Skeletal muscle cell (primary cell): ENCODE data around the gene LGR6.
"Not testable (repeated sequence)": the region's sequence is repeated elsewhere in the genome, so short reads cannot be mapped to it uniquely, and the experiment has no call there.

Experiments
- DNase-seq: peaks from one replicate; pipeline ENCODE4 v3.0.0-alpha.2; 2010; ENCODE audit warnings: low read depth
- H3K4me3 ChIP-seq: 2 replicates; pipeline ENCODE4 v1.5.1; 2011; ENCODE audit warnings: low read depth, mild to moderate bottlenecking, control low read depth, low read length, moderate library complexity

Gene LGR6

GRCh38 chr1:202233804-202234203 is 40.2 kb downstream of the LGR6 start:
- DNase-seq: no peak
- H3K4me3 ChIP-seq: no peak overlapping the region

GRCh38 chr1:202234331-202235002 is 40.9 kb downstream of the LGR6 start:
- no peak for DNase-seq
- H3K4me3 ChIP-seq: no peak overlapping the region

- DNase-seq: no peak
Observed at GRCh38 chr1:202235003-202235660, 41.5 kb downstream of the LGR6 start.

GRCh38 chr1:202235856-202236837 is 42.5 kb downstream of the LGR6 start:
- peak; percentile 82 for DNase-seq
- peak overlapping the region; percentile 9 for H3K4me3 ChIP-seq

More at GRCh38 chr1:202235003-202235660, 41.5 kb downstream of the LGR6 start:
- no peak overlapping the region for H3K4me3 ChIP-seq

GRCh38 chr1:202237052-202237451 is 43.5 kb downstream of the LGR6 start:
- no peak overlapping the region for H3K4me3 ChIP-seq
- DNase-seq: no peak

- H3K4me3 ChIP-seq: no peak overlapping the region
- DNase-seq: no peak
Observed at GRCh38 chr1:202238914-202239313, 45.3 kb downstream of the LGR6 start.

- H3K4me3 ChIP-seq, DNase-seq: not testable (repeated sequence)
Observed at GRCh38 chr1:202240226-202240625, 46.6 kb downstream of the LGR6 start.

- DNase-seq: no peak
- no peak overlapping the region for H3K4me3 ChIP-seq
Observed at GRCh38 chr1:202240956-202241355, 47.4 kb downstream of the LGR6 start.

GRCh38 chr1:202241376-202242079 is 47.9 kb downstream of the LGR6 start:
- no peak for DNase-seq
- H3K4me3 ChIP-seq: no peak overlapping the region

- no peak for DNase-seq
- H3K4me3 ChIP-seq: no peak overlapping the region
Observed at GRCh38 chr1:202242080-202242419, 48.5 kb downstream of the LGR6 start.

GRCh38 chr1:202243006-202243405 is 49.4 kb downstream of the LGR6 start:
- H3K4me3 ChIP-seq: no peak overlapping the region
- DNase-seq: no peak

GRCh38 chr1:202244841-202245261 is 51.3 kb downstream of the LGR6 start:
- H3K4me3 ChIP-seq: no peak overlapping the region
- no peak for DNase-seq

GRCh38 chr1:202245391-202245790 is 51.8 kb downstream of the LGR6 start:
- no peak overlapping the region for H3K4me3 ChIP-seq
- no peak for DNase-seq

GRCh38 chr1:202247104-202247503 is 53.5 kb downstream of the LGR6 start:
- no peak for DNase-seq
- no peak overlapping the region for H3K4me3 ChIP-seq

- DNase-seq: no peak
Observed at GRCh38 chr1:202247837-202248795, 54.5 kb downstream of the LGR6 start.

GRCh38 chr1:202248861-202249260 is 55.3 kb downstream of the LGR6 start:
- no peak for DNase-seq
- H3K4me3 ChIP-seq: no peak overlapping the region

More at GRCh38 chr1:202247837-202248795, 54.5 kb downstream of the LGR6 start:
- H3K4me3 ChIP-seq: no peak overlapping the region

- no peak for DNase-seq
- H3K4me3 ChIP-seq: no peak overlapping the region
Observed at GRCh38 chr1:202249436-202249835, 55.8 kb downstream of the LGR6 start.

GRCh38 chr1:202249846-202250245 is 56.2 kb downstream of the LGR6 start:
- H3K4me3 ChIP-seq: no peak overlapping the region
- DNase-seq: no peak
